Esophagus muscularis mucosa (tissue), 4 donors: Measurements from ENCODE around the gene GABRB3. TPM values are rescaled to one million over a fixed set of nuclear protein-coding genes. Genes with fewer than 3 reads are reported as not detected.

Experiments
- DNase-seq: peaks from one replicate; pipeline ENCODE4 v3.0.0-alpha.2; 2017; ENCODE audit errors: extremely low spot score
- H3K27ac ChIP-seq, 4 donors: fragments of 200-600 bp; sonication (generic); replicated peaks in 1 of 4; 1 replicate in 3 of 4; 2 replicates in 1 of 4; pipeline ENCODE4 v1.5.1; 2016 to 2019; ENCODE audit warnings: mild to moderate bottlenecking in 1 of 4
- H3K27me3 ChIP-seq, 4 donors: fragments of 200-600 bp; sonication (generic); one replicate each; pipeline versions ENCODE4 v1.5.1 to v1.6.0; 2016 to 2019
- H3K36me3 ChIP-seq, 4 donors: fragments of 200-600 bp; sonication (generic); one replicate each; pipeline ENCODE4 v1.5.1; 2016 to 2019
- H3K4me1 ChIP-seq, 4 donors: fragments of 200-600 bp; sonication (generic); one replicate each; pipeline ENCODE4 v1.5.1; 2016 to 2019
- H3K4me3 ChIP-seq, 4 donors: fragments of 200-600 bp; sonication (generic); 1 replicate in 2 of 4; 2 replicates in 2 of 4; pipeline ENCODE4 v1.5.1; 2016 to 2019; ENCODE audit warnings: mild to moderate bottlenecking in 4 of 4, moderate library complexity in 1 of 4
- H3K9me3 ChIP-seq, 4 donors: fragments of 200-600 bp; sonication (generic); 1 replicate in 3 of 4; 2 replicates in 1 of 4; pipeline ENCODE4 v1.5.1; 2016 to 2019
- EP300 ChIP-seq: sonication (generic); formaldehyde crosslinking; IDR thresholded peaks from one replicate; pipeline ENCODE4 v1.6.1; 2017; ENCODE audit warnings: antibody characterized with exemption
- POLR2A ChIP-seq: fragments of 450-650 bp; IDR thresholded peaks from one replicate; pipeline ENCODE4 v1.6.1; 2017; ENCODE audit warnings: antibody characterized with exemption, moderate library complexity, mild to moderate bottlenecking, low read depth
- POLR2AphosphoS5 ChIP-seq, 2 donors: sonication (generic); formaldehyde crosslinking; IDR thresholded peaks; one replicate each; pipeline ENCODE4 v1.6.1; 2017; ENCODE audit warnings: antibody characterized with exemption in 2 of 2
- WGBS: methylation state at CpG from one replicate; pipeline ENCODE4 v1.1.5; 2018; 5-methylcytosine and 5-hydroxymethylcytosine counted together
- intact Hi-C: fragments of 100-400 bp; cut with DNase I; formaldehyde crosslinking; loops from one replicate; pipeline ENCODE4 v1.15.1; 2023
- total RNA-seq, 4 donors: library from RNA; depleted of rRNA; stranded (reverse); fragments of >200 nt; gene quantifications; one replicate each; pipeline versions ENCODE4 v1.1.0 to v1.2.1, GENCODE V29; 2016
- TF ChIP-seq, protein P1 (sequence below), 3 experiments: fragments of 200-600 bp in 2 of 3; fragments of 450-650 bp in 1 of 3; sonication (generic) in 2 of 3; IDR thresholded peaks; one replicate each; pipeline ENCODE4 v1.5.1; 2017 to 2019; ENCODE audit warnings: antibody characterized with exemption in 3 of 3, mild to moderate bottlenecking in 2 of 3, moderate library complexity in 1 of 3

Gene GABRB3
- total RNA-seq, 4 donors from 2014 or later = 3.0 to 7.9 (median 4.2) TPM

DNA sequence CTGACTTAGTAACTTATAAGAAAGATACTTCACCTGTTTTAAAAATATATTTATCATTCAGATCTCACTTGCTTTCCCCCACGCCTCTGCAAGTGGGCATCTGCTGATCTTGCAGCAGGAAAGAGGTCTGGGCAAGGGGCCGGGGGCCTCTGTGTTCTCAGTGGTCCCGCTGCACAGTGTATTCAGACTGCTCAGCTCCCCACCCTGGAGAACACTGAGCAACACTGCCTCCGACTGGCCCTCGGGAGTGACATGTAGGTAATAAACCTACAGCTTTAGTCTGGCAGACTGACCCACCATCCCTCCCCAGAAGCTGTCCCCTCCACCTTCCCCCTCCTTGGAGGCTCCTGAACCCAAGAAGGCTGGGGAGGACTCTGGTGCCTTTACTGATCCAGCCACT, 43.8 kb downstream of the GABRB3 start:
- peaks cover 0 to 6% (median 0%) of the 10 kb centered on the region in 4 donors for H3K27me3 ChIP-seq
- intact Hi-C loops = no loop called here
- TF ChIP-seq EP300 (no peak), POLR2AphosphoS5 (IDR thresholded peaks at IDR 0.05) (no peak), POLR2A (no peak)
- TF ChIP-seq, protein P1, sequence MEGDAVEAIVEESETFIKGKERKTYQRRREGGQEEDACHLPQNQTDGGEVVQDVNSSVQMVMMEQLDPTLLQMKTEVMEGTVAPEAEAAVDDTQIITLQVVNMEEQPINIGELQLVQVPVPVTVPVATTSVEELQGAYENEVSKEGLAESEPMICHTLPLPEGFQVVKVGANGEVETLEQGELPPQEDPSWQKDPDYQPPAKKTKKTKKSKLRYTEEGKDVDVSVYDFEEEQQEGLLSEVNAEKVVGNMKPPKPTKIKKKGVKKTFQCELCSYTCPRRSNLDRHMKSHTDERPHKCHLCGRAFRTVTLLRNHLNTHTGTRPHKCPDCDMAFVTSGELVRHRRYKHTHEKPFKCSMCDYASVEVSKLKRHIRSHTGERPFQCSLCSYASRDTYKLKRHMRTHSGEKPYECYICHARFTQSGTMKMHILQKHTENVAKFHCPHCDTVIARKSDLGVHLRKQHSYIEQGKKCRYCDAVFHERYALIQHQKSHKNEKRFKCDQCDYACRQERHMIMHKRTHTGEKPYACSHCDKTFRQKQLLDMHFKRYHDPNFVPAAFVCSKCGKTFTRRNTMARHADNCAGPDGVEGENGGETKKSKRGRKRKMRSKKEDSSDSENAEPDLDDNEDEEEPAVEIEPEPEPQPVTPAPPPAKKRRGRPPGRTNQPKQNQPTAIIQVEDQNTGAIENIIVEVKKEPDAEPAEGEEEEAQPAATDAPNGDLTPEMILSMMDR (IDR thresholded peaks at IDR 0.05) = no peak
- no peaks in the 10 kb centered on the region for H3K4me1 ChIP-seq
- DNase-seq = peak; percentile 39
- no peak overlapping the region for H3K27ac ChIP-seq
- 87% methylated on average over 4 of the region's 5 CpGs for WGBS
- no peak overlapping the region for H3K4me3 ChIP-seq
- H3K36me3 ChIP-seq = no peaks in the 10 kb centered on the region
- peaks cover 0 to 9% (median 8%) of the 10 kb centered on the region in 4 donors for H3K9me3 ChIP-seq

- peak; percentile 86 for DNase-seq
- Histone ChIP-seq H3K36me3 (no peaks in the 10 kb centered on the region), H3K27ac (no peak overlapping the region), H3K4me1 (no peaks in the 10 kb centered on the region), H3K4me3 (no peak overlapping the region), H3K9me3 (no peaks in the 10 kb centered on the region), H3K27me3 (peaks cover 0 to 6% (median 0%) of the 10 kb centered on the region in 4 donors)
- intact Hi-C loops = no loop called here
- 83% methylated on average over 2 of the region's 2 CpGs for WGBS
- TF ChIP-seq POLR2A (no peak), EP300 (no peak), POLR2AphosphoS5 (IDR thresholded peaks at IDR 0.05) (no peak)
- TF ChIP-seq, protein P1 (IDR thresholded peaks at IDR 0.05) = no peak
Observed at GRCh38 chr15:26724381-26725150, 48.3 kb downstream of the GABRB3 start.

- intact Hi-C loops = no loop called here
Observed at GRCh38 chr15:26722621-26723160, 50.2 kb downstream of the GABRB3 start.

GRCh38 chr15:26721232-26721967, 51.5 kb downstream of the GABRB3 start:
- TF ChIP-seq POLR2A = no peak
- TF ChIP-seq, protein P1 (IDR thresholded peaks at IDR 0.05) = no peak
- no peak for TF ChIP-seq EP300
- TF ChIP-seq POLR2AphosphoS5 (IDR thresholded peaks at IDR 0.05) = no peak
- H3K36me3 ChIP-seq = no peaks in the 10 kb centered on the region
- H3K4me1 ChIP-seq = no peaks in the 10 kb centered on the region
- H3K4me3 ChIP-seq = no peak overlapping the region
- no peaks in the 10 kb centered on the region for H3K9me3 ChIP-seq
- intact Hi-C loops = no loop called here
- H3K27me3 ChIP-seq = no peaks in the 10 kb centered on the region
- no peak overlapping the region for H3K27ac ChIP-seq
- DNase-seq = no peak
- WGBS = 50% methylated on average over 5 of the region's 5 CpGs

More at GRCh38 chr15:26722621-26723160, 50.2 kb downstream of the GABRB3 start:
- WGBS = 31% methylated on average over 5 of the region's 5 CpGs
- H3K27me3 ChIP-seq = peaks cover 0 to 3% (median 0%) of the 10 kb centered on the region in 4 donors
- H3K9me3 ChIP-seq = no peaks in the 10 kb centered on the region
- no peak overlapping the region for H3K27ac ChIP-seq
- DNase-seq = peak; percentile 79
- TF ChIP-seq POLR2A = no peak
- TF ChIP-seq EP300 = no peak
- TF ChIP-seq, protein P1 (IDR thresholded peaks at IDR 0.05) = no peak
- TF ChIP-seq POLR2AphosphoS5 (IDR thresholded peaks at IDR 0.05) = no peak
- H3K4me1 ChIP-seq = no peaks in the 10 kb centered on the region
- no peaks in the 10 kb centered on the region for H3K36me3 ChIP-seq
- H3K4me3 ChIP-seq = no peak overlapping the region
